ENCODE measurements around the gene SLC4A4.

Gene SLC4A4

DNA sequence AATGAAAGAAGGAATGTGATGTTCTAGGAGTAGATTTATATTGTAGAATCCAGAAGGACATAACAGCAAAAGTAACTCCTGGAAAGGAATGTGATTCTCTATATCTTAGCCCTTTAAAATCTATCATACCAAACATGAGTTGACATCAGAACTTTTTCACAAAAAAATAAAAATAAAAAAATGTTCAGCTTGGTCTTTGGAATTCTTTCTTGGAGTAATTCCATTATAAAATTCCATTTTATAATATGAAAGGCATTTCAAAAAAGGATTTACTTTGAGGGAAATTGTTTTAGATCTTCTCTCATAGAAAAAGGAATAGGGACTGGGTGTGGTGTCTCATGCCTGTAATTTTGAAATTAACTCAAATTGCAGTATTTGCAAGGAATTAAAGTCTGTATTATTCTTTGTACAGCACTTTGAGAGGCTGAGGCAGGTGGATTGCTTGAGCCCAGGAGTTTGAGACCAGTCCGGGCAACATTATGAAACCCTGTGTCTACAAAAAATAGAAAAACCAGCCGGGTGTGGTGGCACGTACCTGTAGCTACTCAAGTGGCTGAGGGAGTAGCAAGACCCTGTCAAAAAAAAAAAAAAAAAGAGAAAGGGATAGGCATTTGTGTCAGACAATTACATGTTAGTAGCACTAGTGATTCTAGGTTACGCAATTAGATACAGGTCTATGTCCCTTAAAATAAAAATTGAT, 134.9 kb downstream of the SLC4A4 start:
- H3K36me3 ChIP-seq, result no peaks in the 10 kb centered on the region
- no peaks in the 10 kb centered on the region for H3K9me3 ChIP-seq (ENCODE audit: severe bottlenecking)
- H3K27me3 ChIP-seq (ENCODE audit: insufficient read depth, low read depth, severe bottlenecking), result no peaks in the 10 kb centered on the region
- DNase-seq, result no peak
- TF ChIP-seq, protein P1, sequence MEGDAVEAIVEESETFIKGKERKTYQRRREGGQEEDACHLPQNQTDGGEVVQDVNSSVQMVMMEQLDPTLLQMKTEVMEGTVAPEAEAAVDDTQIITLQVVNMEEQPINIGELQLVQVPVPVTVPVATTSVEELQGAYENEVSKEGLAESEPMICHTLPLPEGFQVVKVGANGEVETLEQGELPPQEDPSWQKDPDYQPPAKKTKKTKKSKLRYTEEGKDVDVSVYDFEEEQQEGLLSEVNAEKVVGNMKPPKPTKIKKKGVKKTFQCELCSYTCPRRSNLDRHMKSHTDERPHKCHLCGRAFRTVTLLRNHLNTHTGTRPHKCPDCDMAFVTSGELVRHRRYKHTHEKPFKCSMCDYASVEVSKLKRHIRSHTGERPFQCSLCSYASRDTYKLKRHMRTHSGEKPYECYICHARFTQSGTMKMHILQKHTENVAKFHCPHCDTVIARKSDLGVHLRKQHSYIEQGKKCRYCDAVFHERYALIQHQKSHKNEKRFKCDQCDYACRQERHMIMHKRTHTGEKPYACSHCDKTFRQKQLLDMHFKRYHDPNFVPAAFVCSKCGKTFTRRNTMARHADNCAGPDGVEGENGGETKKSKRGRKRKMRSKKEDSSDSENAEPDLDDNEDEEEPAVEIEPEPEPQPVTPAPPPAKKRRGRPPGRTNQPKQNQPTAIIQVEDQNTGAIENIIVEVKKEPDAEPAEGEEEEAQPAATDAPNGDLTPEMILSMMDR (IDR thresholded peaks at IDR 0.05; ENCODE audit: low read depth, low read length), result no peak
- H3K27ac ChIP-seq, result no peak overlapping the region
- H3K4me3 ChIP-seq (ENCODE audit: low read depth, low read length), result no peak overlapping the region

DNA sequence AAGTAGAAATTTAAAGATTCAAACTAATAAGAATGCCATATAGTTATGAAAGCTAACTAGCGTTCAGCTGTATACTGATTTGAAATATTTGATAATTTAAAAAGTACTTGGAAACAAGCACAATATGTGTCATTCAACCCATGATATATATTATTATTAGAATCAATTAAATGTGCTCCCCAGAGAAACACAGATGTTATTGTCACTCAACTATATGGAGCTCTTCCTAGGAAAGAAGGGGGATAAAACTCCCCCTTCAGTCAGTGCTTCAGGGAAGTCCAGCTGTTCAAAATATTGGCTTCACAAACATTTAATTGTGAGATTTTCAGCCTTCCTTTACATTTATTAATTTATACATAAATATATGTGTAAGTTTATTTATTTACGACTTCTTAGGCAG, 135.9 kb downstream of the SLC4A4 start:
- Histone ChIP-seq H3K9me3 (ENCODE audit: severe bottlenecking) (no peaks in the 10 kb centered on the region), H3K36me3 (no peaks in the 10 kb centered on the region), H3K27ac (no peak overlapping the region), H3K27me3 (ENCODE audit: insufficient read depth, low read depth, severe bottlenecking) (no peaks in the 10 kb centered on the region), H3K4me3 (ENCODE audit: low read depth, low read length) (no peak overlapping the region)
- TF ChIP-seq, protein P1 (IDR thresholded peaks at IDR 0.05; ENCODE audit: low read depth, low read length), result no peak
- no peak for DNase-seq

GRCh38 chr4:71476240-71476639, 137.4 kb downstream of the SLC4A4 start:
- H3K27me3 ChIP-seq (ENCODE audit: insufficient read depth, low read depth, severe bottlenecking), result no peaks in the 10 kb centered on the region
- TF ChIP-seq, protein P1 (IDR thresholded peaks at IDR 0.05; ENCODE audit: low read depth, low read length), result no peak
- DNase-seq, result no peak

GRCh38 chr4:71486550-71487343, 147.9 kb downstream of the SLC4A4 start:
- TF ChIP-seq, protein P1 (IDR thresholded peaks at IDR 0.05; ENCODE audit: low read depth, low read length), result no peak
- H3K9me3 ChIP-seq (ENCODE audit: severe bottlenecking), result peaks cover 2% of the 10 kb centered on the region
- H3K27ac ChIP-seq, result no peak overlapping the region
- H3K36me3 ChIP-seq, result no peaks in the 10 kb centered on the region
- no peak overlapping the region for H3K4me3 ChIP-seq (ENCODE audit: low read depth, low read length)
- H3K27me3 ChIP-seq (ENCODE audit: insufficient read depth, low read depth, severe bottlenecking), result no peaks in the 10 kb centered on the region
- DNase-seq, result no peak

More at GRCh38 chr4:71476240-71476639, 137.4 kb downstream of the SLC4A4 start:
- Histone ChIP-seq H3K36me3 (no peaks in the 10 kb centered on the region), H3K4me3 (ENCODE audit: low read depth, low read length) (no peak overlapping the region), H3K27ac (no peak overlapping the region), H3K9me3 (ENCODE audit: severe bottlenecking) (no peaks in the 10 kb centered on the region)

- TF ChIP-seq, protein P1 (IDR thresholded peaks at IDR 0.05; ENCODE audit: low read depth, low read length), result no peak
- H3K27ac ChIP-seq, result no peak overlapping the region
- no peak for DNase-seq
- no peak overlapping the region for H3K4me3 ChIP-seq (ENCODE audit: low read depth, low read length)
- no peaks in the 10 kb centered on the region for H3K27me3 ChIP-seq (ENCODE audit: insufficient read depth, low read depth, severe bottlenecking)
- no peaks in the 10 kb centered on the region for H3K36me3 ChIP-seq
- H3K9me3 ChIP-seq (ENCODE audit: severe bottlenecking), result peaks cover 2% of the 10 kb centered on the region
Observed at GRCh38 chr4:71487344-71487920, 148.6 kb downstream of the SLC4A4 start.

Measured in WERI-Rb-1 (cell line).